Anterior cingulate cortex (tissue), 58 donors: ENCODE results near the gene TBC1D22A.

Experiments used
- DNase-seq, 58 donors: peaks; one replicate each; lab custom pipeline; 2025; lab: John Stamatoyannopoulos, UW

The TBC1D22A gene

DNA sequence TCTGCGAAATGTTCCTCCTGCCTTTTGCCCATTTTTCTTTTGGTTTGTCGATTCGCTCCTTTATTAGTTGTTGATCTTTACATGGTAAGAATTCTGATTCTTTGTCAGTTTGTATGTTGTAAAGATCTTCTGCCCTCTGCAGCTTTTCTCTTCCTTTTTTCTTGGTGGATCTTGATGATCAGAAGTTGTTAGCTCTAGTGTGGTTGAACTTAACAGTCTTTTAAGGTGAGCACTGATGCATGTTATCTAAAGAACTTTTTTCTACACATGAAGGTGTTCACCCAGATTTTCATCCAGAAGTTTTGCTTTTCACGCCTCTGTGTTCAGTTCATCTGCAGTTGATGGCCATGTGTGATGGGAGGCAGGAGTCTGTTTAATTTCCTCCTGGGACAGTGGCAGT, 133.7 kb downstream of the TBC1D22A start:
- DNase-seq: no peak

DNA sequence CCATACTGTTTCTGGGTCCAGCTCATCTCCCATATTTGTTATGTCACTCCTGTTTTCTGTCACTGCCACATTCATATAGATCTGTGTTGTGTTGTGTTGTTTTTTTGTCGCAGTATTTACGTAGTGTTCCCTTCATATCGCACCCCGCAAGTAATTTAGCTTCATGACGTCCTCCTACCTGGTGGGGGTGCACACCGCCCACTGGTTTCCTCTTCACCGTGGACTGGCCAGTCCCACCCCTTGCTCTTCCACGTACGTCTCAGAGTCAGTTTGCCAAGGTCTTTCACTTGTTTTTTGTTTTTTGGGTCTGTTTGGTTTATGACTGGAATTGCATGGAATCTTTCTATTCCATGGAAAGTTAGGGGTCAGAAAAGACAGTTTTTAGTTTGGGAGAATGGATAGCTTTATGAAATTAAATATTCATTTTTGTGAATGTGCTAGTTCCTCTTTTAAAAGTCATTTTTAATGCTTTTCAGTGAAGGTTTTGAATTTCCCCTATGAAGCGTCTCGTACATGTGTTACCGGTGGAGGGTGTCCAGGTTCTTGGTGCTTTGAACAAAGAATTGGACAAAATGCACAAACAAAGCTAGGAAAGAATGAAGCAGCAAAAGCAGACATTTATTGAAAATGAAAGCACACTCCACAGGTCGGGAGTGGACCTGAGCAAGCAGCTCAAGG, 134.3 kb downstream of the TBC1D22A start:
- DNase-seq: no peak

DNA sequence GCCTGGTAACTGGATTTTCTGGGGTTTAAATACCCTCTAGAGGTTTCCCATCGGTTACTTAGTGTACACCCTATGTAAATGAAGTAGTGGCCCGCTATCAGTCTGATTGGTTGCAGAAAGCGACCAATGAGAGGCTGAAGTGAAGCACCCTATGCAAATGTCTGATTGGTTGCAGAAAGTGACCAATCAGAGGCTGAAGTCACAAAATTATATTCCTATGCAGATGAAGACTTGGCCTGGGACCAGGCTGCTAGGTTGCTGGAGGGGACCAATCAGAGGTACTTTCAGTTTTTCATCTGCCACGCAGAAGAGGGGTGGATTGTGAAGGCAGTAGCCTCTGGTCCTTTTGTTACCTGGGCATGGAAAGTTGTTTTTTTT, 134.8 kb downstream of the TBC1D22A start:
- no peak for DNase-seq

DNA sequence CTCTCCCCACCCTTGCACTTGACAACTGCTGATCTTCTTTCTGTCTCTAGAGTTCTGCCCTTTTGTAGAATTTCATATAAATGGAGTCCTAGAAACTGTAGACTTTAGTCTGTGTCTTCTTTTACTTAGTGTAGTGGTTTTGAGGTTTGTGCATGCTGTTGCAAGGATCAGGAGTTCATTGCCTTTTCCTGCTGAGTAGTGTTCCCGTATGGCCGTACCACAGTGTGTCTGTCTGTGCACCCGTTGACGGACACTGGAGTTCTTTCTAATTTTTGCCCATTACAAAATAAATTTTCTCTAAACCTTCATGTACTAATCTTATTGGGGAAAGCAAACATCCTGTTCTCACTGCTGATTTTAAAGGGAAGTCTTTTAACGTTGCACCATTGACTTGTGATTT, 138.1 kb downstream of the TBC1D22A start:
- no peak for DNase-seq

DNA sequence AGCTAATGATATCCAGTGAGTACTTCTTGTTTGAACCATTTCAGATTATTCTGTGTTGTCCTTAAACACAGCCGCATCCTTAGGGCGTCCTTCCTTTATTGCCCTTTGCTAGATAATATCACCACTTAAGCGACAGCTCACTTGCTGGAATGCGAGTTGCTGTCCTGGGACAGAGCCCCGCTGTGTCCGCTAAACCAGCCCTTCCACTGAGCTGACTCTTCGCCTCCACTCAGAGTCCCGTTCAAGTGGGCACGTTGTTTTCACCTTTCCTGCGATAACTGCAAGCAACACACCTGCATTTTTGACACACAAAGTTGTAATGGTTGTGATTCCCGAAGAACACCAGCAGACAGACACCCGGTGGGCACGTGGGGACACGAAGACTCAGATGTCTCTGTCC, 140.0 kb downstream of the TBC1D22A start:
- DNase-seq: no peak

DNA sequence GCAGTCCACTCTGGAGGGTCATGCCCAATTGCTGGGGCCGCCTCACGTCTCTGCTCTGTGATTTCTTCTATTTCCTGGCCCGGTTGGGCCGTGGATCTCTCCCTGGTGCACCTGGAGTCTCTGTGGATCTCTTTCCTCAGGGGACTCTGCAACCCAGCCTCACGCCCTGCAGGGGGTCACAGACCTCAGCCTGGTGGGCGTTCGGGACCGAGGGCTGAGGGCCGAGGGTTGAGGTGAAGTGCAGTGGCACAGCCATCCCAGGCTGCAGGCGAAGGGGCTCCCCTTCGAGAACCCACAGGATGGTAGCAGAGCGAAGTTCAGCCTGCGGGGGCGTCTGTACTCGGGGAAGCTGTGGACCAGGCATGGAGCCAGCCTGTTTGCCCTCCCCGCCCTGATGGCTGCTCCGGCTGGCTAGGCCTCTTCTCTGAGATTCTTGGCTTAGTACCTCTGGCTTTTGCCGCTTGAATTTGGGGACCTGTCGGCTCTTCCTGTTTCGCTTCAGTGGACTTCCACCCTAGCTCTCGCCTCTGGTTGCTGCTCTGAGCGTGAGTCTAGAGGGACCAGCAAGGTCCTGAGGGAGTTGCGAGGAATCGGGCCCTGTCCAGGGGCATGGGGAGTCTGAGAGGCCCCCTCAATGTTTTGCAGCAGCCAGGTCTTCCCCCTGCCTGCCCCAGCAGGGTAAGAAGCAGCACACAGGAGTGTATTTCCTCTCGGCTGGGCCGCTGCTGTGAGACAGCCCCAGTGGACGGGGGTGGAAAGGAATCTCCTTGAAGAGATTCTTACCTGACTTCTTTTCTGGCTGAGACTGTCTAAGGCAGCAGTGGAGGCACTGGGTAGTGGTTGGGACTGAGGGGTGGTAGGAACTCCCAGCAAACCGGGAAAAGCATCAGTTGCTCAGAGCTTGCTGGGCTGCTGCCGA, 140.8 kb downstream of the TBC1D22A start:
- no peak for DNase-seq

DNA sequence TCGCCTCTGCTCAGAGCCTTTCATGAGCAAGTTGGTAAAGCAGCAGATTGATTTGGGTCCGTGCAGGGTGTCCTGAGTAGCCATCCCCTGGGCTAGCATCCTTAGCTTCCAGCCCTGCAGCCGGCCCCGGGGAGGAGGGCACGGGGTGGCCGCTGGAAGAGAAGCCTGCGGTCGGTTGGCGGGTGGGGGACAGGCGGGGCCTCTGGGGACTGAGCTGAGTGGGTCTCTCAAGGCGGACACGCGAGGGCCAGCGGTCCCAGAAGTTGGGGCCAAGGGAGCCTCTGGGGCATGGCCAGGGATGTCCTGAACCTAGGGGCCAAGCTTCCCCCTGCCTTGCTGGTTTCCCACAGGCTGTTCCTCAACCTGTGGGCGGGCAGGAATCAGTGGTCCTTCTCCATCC, 143.0 kb downstream of the TBC1D22A start:
- DNase-seq: no peak

DNA sequence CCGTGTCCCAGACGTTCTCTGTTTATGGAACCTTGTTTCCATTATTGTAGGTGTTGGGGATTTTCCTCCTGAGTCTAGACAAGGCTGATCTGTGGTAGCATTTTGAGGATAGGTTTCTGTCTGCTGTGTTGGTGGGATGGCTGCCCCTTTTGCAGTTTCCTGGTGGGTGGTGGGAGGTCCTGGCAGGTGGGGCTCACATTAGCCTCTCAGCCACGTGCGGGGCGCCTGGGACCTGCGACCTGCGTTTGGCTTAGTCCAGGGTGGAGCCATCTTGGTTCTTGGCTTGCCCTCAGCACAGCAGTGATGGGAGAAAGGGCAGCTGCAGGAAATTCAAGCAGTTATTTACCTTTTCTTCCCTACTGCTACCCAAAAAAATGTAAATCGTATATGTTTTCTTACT, 143.4 kb downstream of the TBC1D22A start:
- DNase-seq: no peak

DNA sequence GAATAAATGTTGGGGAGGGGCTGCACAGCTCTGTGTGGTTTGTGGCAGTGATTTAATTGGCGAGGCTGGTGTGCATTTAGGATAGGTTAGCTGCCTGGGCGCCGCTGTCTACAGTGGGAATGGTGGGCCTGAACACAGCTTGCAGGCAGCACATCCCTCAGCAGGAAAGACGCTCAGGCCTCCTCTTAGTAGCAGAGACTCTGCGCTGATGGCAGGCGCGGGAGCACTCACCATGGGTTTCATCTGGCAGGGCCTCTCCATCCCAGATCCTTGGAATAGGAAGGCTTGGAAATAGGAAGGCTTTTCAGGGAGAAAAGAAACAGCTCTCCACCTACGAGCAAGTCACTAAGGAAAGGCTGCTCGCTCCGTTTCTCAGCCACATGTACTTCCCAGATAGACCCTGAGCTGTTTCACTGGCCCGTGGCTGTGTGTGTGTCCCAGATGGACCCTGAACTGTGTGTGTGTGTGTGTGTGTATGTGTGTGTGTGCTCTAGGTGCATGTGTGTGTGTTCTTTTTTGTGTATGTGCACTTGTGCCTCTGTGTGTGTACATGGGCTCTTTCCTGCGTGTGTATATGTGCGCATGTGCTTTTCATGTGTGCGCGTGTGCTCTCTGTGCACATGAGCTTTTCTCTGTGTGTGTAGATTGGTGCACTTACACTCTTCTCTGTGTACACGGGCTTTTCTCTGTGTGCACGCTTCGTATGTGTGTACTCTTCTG, 144.0 kb downstream of the TBC1D22A start:
- DNase-seq: no peak

DNA sequence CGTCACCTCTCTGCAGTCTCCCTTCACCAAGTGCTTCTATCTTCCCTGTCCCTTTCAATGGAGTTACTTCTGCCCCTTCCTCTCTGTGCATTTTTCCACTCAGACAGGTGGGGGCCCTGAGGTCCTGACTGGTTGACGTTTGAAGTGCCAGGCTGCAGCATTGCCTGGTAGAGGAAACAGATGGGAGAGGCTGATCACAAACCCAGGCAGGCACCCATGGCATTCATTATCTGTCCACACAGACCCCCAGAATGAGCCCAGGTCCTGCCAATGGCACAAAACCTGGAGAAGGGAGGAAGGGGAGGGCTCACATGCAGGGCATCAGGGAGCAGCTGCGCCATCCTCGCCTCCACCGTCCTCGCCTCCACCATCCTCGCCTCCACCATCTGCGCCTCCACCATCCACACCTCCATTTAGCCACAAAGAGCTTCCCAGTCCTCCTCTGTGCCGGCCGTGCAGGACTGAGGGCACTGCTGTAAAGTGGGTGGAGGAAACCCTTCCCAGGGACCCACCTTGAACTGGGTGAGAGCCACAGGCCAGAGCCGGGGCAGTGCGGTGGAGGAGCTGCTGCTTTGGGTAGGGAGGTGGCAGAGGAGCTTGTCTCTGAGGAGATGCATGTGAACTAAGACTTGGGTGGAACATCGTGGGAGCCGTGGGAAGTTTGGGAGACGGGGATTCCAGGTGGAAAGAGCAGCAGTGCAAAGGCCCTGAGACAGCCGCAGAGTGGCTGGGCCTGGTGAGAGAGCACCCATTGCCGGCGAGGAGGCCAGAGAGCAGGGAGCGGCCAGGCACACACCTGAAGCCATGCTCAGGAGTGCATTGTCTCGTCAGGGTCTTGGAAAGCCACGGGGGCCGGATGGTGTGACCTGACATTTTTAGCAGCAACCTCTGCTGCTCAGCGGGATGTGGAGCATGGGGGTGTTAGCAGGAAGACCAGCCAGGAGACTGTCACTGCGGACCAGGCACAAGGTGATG, 145.1 kb downstream of the TBC1D22A start:
- DNase-seq: no peak

DNA sequence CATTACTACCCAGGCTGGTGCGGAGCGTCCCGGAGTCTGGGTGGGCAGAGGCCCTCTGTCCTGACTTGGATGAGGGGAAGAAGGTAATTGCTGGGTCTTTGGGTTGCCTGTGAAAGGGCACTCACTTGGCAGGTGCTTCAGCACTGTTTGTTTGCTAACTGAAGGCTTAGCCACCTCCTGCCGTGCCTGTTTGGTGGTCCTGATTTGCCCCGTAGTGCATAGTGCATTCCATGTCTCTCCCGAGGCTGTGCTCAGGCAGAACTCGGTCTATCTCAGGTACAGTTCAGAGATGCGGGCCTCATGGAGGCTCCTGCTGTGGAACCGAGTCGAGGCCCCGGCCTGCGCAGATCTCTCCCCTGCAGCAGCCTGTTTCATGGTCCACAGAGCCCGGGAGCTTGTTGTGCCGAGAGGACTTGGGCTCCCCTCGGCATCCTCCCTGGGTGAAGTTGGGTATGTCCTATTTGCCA, 146.2 kb downstream of the TBC1D22A start:
- DNase-seq: no peak

DNA sequence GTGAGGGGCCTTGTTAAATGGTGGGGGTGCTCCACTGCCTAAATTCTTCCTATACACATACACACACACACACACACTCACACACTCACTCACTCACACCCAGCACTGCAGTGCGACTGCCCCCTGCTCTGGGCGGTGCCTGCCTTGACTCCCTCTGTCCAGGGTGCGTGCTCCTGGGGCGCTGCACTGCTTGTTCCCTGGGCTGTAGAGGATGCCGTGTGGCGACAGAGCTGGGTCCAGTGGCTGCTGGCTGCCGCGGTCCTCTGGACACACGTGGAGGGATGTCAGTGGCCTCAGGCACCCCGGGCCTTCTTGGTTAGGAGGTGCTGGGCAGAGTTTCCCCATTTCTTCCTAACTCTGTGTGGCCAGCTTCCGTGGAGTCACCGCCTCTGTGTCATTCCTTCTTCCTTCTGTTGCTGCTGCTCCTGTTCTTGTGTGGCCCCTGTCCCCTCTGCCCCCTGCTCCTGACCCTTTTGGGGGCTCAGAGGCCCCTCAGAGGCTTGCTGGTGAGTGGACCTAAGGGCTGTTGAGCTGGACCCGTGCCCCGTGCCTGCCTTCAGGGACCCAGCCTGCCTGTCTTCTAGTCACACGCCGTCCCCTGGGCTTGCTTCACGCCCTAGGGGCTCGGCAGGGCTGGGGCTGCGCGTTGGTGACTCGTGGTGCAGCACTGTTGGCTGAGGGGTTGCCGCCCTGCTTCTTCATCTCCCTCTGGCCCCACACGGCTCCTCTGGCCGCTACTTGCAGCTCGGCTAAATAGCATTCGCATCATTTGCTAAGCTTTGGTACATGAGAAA, 147.0 kb downstream of the TBC1D22A start:
- DNase-seq: no peak

DNA sequence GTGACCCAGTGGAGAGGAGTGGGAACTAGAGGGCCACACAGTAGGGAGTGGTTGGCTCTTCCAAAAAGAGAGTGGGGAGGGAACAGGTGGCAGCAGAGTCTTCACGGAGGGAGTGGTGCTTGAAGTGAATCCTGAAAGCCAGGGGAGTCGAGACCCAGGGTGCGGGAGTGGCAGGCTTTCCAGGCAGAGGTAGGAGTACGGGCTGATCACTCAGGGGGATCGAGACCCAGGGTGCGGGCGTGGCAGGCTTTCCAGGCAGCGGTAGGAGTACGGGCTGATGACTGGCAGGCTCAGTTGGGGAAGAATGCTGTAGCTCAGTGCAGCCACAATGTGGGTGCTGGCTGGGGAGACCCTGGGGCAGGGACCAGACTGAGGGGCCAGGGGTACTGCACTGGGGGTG, 148.2 kb downstream of the TBC1D22A start:
- no peak for DNase-seq

DNA sequence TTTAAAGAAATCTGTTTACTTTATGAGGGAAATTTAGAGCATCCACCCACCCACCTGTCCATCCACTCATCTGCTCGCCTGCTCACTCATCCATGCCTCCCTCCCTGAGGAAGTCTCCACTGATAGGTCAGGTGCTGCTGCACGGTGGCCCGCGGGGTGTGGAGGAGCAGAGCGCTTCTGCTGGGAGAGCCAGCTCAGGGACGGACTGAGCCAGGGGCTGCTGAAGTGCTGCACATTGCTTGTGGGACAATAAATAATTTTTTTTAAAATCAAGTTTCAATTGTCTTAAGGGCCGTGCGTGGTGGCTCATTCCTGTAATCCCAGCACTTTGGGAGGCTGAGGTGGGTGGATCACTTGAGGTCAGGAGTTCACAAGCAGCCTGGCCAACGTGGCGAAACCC, 148.9 kb downstream of the TBC1D22A start:
- DNase-seq: no peak

DNA sequence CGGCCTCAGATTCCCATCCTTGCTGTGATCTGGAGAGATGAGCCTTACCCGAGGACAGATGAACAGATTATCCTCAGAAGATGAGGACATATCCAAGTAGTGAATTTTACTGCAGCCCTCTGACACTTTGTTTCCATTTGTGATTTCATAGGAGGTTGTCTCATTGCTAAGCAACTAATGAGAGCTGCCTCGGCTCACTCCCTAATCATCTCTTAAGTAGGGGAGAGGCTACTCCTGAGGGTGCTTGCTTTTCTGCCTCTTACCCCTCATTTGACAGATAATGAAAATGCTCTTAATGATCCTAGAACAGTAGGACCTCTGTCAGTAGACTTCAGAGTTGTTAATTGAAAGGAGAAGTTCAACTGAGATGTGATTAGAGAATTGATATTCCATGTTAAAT, 150.9 kb downstream of the TBC1D22A start:
- DNase-seq: no peak

DNA sequence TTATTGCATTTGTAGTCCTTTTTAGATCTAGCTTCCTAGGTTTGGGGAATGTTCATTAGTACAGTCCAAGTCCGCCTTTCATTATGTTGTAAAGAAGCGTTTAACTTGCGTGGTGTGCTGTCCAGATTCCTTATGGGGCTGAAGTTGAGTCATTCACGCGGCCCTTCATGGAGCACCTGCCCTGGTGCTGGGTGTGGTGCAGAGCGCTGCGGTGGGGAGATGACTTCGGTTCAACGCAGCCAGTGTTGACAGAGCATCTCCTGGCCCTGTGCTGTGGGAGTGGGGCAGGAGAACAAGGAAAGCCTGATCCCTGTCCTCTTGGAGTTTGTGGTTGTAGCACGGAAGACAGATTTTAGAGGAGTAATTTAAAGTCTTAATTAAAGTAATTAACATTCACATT, 152.0 kb downstream of the TBC1D22A start:
- no peak for DNase-seq

DNA sequence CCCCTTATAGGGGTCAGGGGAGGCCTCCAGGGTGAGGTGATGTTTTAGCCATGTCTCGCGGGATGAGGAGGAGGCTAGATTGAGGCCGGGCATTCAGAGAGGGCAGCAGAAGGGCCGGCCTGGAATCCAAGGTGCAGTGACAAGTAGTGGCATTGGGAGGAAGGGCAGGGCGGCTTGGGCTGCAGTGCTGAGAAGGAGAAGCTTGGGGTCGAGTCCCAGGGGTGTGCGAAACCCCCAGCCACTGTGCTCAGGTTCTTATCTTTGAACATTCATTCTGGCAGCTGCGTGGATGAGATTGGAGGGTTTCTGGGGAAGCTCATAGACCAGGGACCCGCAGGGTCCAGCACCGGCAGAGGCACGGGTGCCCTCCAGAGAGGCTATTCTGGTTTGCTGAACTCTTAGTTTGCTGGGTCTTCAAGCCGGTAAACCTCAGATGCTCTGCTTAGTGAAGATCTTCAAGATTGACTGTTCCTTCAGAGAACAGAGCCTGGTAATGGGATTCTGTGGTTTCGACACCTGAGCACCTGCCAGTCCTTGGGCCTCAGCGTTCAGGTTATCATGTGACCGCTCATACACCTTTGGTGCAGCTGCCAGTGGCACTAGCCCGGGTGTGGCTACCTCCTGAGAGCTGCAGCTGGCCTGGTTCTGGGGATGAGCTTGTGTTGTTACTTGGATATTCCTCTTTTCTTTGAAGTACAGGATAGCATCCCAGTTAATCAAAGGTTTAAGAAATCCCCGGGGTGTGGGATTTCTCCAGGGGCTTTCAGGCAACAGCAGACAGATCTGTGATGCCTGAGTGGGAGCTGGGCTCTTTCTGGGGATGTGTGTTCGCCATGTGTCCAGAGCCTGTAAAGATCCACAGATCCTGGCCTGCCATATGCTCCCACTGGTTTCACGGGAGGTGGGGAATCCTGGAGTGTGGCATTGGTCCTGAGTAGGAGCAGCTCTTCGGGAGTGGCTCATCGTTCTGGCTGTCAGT, 152.8 kb downstream of the TBC1D22A start:
- DNase-seq: no peak
